Endometrium (tissue), 2 donors: ENCODE results near the gene GCC2.
"Not testable (repeated sequence)": the region's sequence is repeated elsewhere in the genome, so short reads cannot be mapped to it uniquely, and the experiment has no call there.

Experiments
- FAIRE-seq: peaks from 2 replicates; lab custom pipeline; 2012; peaks lifted over from hg19 to GRCh38; lab: Jason Lieb, UNC
- donor health status: control.
- donor health status: control.

Gene GCC2

DNA sequence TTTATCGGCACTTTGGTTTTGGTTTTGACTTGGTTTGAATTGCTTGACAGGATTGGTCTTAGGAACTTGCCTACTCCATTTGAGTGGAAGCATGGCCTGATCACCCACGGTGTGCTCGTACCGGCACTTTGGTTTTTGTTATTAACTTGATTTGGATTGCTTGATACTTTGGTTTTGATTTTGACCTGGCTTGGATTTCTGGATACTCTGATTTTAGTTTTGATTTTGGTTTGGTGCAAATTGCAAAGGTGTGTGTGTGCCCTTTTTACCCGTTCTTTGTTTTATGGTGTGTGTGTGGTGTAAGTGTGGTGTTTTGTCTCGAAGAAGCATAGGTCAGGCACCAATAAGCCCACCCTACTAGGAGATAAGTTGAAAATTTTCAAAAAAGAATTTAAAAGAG, 75.7 kb downstream of the GCC2 start:
- FAIRE-seq, result not testable (repeated sequence)

DNA sequence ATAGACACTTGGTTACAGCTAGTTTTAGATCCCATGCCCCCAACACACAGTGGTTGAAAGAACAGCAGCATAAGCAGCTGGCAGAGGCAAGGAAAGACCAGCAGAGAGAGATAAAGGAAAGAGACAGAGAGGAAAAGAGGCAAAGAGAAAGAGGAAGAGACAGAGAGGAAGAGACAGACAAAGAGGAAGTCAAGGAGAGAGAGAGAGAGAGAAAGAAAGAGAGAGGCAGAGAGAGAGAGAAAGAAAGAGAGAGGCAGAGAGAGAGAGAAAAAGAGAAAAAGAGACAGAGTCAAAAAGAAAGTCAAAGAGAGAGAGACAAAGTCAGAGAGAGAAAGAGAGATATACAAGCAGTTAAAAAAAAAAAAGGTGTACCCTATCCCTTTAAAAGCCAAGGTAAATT, 76.3 kb downstream of the GCC2 start:
- not testable (repeated sequence) for FAIRE-seq

DNA sequence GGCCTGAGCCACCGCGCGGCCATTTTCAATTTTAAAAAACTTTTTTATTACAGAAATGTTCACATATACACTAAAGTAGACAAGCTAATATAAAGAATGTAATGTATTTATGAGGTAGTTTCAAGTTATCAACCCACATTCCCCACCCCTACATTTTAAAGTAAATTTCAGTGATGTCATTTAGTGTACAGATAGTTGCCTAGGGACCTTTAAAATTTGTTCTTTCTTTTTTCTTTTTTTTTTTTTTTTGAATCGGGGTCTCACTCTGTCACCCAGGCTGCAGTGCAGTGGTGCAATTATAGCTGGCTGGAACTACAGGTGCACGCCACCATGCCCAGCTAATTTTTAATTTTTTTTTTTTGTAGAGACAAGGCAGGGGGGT, 82.7 kb downstream of the GCC2 start:
- no peak for FAIRE-seq

DNA sequence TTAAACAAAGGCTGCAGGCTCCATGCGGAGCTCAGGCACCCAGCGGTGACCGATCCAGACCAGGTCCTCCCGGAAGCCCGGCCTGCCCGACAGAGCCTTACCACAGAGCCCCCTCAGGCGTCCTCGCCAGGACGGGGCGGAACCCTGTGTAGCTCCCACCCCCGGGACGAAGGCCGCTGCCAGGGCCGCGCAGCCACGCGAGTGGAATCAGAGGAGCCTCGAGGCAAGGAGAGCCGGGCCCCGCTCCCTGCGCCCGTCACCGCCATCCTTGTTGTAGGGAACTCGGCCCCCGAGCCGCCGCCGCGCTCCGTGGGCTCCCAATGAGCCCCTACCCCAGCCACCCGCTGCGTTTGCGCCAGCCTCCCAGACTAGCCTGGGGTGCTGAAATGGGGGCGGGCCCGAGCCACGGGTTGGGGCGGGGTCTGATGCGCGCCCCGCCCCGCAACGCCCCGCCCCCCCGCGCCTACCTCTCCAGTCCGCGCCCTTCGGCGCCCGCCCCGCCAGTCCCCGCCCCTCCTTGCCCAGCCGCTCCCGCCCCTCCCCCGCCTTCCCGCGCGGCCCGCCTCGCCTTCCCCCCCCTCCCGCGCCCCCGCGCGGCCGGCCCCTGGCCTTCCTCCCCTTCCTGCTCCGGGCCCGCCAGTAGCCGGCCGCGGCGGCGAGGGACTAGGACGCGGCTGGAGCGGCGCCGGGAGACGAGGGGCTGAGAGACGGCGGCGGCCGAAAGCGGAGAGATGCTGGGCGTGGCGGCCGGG, 85.0 kb downstream of the GCC2 start, which contains the start of gene LIMS1:
Gene LIMS1, plus strand, starts transcription at position 639 of the 752 bp plus-strand sequence. Its CDS starts 93 bp downstream, at position 732.
- no peak for FAIRE-seq

DNA sequence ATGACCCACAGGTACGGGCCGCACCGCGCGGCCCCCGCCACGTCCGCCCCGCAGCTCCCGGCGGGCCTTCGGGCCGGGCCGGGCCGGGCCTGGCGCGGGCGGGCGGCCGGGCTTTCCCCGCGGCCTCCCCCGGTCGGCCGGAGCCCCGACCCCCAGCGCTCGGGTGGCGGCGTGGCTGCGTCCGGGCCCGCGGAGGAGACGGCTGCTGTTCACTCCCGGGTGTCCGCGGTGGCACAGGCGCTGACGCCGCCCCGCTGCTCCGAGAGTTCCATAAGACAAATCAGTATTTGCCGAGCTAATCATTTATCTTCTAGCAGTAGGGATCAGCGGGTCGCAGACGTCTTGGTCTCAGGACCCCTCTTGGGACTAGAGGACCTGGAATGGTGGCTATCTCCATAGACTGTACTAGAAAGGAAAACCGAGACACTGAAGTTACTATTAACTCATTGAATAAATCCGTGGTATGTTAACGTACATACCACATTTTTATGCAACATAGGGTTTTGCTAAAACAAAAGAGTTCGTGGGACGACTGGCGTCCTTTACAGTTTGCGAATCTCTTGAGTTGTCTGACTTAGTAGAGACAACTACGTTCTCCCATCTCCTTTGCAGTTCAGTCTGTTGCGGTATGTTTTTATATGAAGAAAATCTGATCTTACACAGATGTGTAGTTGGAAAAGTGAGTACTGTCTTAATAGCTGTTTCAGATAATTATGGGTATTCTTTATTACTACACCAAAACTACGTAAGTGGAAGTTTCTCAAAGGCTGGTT, 85.8 kb downstream of the GCC2 start:
- peak; percentile 8 for FAIRE-seq

DNA sequence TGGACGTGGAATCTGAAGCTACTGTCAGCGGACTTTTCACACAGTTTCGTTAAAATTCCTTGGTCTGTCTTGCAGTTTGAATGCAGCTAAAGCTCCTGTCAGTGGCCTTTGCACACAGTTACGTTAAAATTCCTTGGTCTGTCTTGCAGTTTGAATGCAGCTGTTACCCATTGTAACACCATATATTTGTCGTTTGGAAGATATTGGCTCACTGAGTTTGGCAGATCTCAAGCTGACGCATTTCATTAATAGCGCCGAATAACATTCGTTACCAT, 86.3 kb downstream of the GCC2 start:
- FAIRE-seq, result no peak

DNA sequence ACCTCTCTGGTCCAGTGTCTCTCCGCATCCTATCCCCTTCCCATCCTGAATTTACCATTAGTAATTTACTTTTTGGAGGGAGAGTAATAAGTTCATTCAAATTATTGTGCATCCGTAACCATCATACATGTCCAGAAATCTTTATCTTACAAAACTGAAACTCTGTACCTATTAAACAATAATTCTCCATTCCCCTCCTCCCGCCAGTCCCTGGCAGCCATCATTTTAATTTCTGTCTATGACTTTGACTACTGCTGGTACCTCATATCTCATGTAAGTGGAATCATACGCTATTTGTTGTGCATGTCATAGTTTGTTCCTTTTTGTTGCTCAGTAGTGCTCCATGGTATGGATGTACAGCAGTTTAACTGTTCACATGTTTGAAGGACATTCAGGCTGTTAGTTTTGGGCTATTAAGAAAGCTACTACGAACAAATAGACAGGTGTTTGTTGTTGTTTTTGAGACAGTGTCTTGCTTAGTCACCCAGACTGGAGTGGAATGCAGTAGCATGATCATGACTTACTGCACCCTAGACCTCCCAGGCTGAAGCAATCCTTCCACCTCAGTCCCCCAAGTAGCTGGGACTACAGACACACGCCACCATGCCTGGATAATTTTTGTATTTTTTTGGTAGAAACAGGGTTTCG, 87.3 kb downstream of the GCC2 start:
- no peak for FAIRE-seq

DNA sequence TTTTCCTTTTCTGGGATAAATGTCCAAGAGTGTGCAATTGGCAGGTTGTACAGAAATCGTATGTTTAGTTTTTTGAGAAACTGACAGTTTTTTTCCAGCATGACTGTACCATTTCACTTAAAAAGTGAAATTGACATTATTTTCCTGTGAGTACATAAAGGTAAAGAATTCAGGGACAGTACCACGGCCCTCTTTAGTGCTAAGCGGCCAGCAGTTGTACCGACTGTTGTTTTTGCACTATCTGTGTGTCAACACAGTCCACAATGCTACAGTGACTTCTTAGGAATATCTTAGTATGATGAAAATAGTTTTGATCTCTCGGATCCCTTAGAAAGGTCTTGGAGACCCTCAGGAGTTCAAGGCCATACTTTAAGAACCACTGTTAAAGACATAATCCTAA, 87.9 kb downstream of the GCC2 start:
- FAIRE-seq, result no peak

DNA sequence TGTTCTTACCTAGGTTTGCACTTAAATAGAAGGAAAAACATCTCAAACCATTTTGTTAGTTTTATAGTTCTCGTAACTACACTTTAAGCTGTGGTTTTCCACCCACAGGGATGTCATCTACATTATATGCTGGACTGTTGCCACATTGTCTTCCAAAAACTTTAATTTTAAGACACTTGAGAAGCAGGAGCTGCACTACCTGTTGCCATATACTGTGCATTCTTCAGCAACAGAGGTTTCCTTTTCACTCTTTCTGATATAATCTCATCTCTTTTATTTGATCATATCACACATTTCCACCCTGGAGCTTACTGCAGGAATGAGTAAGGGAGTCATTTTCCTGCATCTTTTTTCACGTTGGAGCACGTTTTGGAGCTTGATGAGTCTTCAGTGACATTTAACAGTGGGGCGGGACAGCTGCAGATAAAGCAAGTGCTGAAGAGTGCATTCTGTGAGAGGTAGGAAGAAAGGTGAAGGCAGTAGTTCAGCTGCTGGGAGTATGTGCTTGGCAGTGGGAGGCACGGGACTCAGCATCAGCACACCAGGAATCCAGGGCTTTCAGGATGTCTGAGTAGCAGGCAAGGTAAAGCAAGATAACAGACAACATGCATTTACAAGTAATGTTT, 89.1 kb downstream of the GCC2 start:
- no peak for FAIRE-seq

DNA sequence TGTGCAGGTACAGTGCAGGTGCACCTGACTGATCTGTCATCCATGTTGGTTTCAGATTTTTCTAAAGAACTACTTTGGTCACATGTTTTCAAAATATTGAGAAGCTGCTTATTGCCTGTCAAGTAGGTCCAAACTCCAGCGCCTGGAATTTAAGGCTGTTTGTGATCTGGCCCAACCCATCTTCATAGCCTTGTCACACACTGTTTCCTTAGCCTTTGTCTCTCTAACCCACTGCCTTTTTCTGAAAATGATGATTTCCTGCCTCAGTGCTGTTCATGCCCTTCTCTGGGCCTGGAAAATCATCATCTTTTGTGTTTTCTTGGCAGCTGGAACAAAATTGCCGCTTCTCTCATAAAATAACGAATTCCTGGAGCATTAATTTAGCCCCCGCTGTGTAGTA, 92.4 kb downstream of the GCC2 start:
- no peak for FAIRE-seq

DNA sequence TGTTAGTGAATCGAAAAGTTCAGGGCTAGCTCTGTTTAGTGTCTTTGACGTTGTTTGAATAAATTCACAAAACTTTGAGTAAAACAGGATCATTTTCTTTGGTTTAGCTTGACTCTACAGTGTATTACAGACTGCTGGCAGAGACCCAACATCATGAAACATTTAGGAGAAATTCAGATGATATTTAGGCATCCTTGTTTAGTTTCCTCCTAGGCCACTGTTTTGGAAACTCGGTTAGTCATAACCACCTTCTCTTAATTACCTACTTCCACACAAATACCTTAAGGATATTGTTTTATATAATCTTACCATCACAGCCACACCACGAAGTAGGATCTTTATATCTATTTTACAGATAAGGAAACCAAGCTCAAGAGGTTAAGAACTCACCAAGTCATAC, 93.1 kb downstream of the GCC2 start:
- FAIRE-seq, result peak; percentile 86

DNA sequence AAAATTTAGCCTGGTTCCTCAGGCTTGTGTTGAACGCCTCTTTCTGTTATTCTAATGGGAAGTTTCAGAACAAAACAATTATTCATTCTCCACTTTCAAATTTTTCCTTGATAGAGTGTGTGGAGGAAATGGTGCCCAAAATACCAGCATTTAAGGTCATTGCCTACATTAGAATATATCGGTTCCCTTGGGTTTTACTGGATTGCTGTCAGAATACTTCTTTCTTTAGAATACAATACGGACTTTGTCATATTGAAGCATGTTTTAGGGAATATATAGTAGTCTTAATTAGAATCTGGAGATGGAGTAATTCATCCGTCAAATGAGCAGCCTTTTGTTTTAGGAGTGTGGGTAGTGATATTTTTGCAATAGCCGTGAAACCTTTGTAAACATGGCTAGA, 98.6 kb downstream of the GCC2 start:
- FAIRE-seq, result no peak

DNA sequence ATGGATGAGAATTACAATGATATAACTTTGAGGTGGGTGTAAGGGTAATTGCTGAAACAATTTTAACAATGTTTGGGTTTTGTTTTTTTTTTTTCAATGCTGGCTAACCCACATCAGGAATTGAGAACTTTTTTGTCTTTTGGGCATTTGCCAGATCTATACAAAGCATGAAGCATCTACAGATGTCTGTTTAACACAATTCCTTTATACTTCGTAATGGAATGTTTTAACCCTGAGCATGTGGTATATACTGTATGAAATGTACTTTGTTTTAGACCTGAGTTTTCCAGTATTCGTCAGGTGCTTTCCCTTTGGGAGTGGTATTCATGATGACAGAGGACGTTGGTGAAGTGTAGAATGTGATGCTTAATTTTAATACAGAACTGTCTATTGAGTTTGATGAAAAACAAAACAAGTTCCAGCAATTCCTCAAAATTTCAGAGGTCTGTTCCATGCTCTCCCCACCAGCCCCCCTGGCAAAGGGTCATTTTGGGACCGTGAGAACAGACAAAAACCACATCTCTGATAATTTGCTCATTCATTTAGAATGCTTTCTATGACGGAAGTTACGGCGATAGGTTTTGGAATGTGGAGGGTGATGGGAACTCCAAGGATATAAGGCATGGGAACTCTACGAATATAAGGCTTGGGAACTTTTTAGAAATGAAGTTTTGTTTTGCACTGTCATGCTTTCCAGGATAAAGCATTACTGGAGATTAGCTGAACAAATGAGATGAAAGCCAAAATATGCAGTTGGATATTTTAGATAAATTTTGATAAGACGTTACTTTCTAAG, 99.4 kb downstream of the GCC2 start:
- no peak for FAIRE-seq

DNA sequence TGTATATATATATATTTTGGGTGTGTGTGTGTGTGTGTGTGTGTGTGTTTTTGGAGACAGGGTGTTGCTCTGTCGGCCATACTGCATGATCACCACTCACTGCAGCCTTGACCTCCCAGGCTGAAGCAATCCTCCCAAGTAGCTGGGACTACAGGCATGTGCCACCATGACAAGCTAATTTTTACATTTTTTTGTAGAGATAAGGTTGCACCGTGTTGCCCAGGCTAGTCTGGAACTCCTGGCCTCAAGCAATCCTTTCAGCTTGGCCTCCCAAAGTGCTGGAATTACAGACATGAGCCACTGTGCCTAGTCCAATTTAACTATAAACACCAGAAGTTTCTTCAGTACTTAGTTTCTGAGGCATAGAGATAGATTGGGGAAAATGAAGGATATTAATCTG, 103.6 kb downstream of the GCC2 start:
- FAIRE-seq, result no peak

DNA sequence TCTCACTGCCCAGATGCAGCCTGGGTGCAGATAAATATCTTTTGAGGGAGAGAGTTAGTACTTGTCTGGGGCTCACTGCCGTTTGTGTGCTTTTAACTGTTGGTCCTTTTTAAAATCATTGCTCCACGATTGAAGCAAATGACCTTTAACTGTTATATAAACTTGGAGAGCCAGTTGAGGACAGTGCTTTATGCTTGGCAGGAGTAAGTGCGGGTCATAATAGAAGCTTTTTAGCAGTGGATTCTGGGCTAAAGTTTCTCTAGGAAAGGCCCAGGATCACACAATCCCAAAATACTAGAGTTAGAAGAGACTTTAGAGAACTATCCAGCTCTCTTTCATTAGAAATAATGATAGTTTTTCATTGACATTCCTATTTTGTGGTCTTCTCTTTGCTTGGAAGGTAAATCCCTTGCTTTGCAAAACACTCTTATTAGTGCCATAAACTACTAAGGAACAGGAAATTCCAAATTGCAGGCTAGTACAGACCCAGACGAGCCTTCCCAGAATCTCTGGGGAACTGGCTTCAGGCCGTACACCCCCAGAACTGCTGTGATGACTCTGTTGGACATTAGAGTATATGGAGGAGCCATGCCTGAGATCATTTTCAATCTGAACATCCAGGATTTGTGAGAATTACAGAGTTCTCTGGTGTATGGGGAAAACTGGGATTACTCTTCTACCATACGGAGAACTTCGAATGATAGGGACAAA, 104.4 kb downstream of the GCC2 start:
- FAIRE-seq, result no peak

DNA sequence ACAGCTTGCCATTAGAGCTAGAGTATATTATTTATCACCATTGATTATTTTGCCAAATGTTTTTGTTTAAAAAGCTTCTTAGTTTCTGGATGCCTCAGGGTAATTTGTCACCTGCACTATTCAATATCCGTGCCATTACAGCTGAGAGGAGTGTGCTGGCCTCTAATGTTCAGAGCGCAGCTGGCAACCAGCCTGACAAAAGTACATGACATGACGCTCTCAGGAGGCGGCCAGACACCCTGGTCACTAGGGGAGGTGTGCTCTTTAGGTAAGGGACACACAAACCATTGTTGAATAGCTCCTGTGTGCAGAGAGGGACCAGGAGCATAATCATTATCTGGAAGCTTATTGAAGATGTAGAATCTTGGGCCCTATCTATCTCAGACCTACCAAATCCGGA, 105.5 kb downstream of the GCC2 start:
- FAIRE-seq, result no peak

DNA sequence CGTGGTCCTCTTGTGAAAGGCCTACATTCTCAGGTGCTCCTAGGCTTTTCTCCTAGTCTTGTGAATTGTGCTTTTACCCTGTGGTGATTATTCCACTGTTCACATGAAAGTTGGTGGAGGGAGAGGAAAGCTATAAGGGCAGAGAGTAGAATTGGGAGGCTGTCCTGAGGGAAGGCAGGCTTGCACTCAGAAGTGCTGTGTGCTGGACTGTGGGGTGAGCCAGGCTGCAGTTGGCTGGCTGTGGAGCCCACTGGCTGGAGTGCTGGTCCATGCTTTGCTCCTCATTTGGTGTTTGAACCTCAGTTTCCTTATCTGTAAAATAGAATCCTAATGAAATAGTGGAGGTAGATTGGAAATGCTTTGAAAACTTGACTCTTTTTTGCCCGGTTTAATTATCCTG, 106.6 kb downstream of the GCC2 start:
- FAIRE-seq, result no peak

DNA sequence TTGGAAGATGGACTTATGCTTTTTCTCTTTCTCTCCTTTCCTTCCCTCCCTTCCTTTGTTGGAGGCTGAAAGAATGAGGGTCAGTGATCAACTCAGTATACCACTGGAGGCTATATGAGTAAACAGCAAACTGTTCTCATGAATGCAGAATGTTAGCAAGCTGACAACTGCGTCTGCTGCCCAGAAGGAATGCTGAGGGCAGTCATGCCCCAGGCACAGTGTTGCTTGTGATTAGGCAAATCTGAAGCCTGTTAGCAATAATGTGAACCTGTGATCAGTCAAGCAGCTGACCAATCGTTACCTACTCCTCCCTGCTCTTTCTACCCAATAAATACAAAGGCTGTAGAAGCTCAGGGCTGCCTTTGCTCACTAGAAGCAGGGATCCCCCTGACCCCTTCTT, 107.6 kb downstream of the GCC2 start:
- not testable (repeated sequence) for FAIRE-seq
